ENCODE results near the gene EPB41L5.

DNA sequence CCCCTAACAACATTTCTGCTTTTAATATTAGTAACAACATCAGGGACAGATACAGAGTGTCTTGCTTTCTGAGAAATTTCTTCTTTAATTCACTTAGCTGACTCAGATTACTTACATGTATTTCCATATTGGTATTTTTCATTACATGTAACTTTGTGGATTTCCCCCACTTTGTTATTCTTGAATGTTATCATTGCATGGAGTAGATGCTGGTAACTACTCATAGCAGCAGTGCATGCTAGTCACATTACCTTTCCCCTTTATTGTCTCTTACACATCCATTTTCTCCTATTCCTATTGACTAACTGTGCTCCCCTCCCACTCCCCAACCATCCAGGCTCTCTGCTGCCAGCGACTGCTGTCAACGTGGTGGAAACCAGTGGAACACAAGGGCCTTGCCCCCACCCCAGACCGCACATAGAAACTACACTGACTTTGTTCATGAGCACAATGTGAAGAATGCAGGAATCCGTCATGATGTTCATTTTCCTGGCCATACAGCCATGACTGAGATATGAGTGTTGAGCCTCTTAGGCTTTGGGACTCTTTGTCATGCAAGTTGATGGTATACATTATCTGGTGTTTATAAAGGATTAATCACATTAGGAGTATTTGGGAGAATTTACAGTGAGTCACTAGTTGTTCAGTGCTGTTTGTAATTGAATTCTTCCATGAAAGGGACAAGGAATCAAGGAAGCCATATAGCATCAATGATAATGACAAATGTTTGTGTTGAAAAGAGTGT is 91.0 kb downstream of the EPB41L5 start:
- no peak for TF ChIP-seq POLR2AphosphoS5 (IDR thresholded peaks at IDR 0.05)
- TF ChIP-seq, protein P1, sequence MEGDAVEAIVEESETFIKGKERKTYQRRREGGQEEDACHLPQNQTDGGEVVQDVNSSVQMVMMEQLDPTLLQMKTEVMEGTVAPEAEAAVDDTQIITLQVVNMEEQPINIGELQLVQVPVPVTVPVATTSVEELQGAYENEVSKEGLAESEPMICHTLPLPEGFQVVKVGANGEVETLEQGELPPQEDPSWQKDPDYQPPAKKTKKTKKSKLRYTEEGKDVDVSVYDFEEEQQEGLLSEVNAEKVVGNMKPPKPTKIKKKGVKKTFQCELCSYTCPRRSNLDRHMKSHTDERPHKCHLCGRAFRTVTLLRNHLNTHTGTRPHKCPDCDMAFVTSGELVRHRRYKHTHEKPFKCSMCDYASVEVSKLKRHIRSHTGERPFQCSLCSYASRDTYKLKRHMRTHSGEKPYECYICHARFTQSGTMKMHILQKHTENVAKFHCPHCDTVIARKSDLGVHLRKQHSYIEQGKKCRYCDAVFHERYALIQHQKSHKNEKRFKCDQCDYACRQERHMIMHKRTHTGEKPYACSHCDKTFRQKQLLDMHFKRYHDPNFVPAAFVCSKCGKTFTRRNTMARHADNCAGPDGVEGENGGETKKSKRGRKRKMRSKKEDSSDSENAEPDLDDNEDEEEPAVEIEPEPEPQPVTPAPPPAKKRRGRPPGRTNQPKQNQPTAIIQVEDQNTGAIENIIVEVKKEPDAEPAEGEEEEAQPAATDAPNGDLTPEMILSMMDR (IDR thresholded peaks at IDR 0.05): no peak
- TF ChIP-seq POLR2A (IDR thresholded peaks at IDR 0.05): no peak

Data from sigmoid colon (tissue), 4 donors.